ENCODE data around the gene FAM98C.

FAM98C gene

DNA sequence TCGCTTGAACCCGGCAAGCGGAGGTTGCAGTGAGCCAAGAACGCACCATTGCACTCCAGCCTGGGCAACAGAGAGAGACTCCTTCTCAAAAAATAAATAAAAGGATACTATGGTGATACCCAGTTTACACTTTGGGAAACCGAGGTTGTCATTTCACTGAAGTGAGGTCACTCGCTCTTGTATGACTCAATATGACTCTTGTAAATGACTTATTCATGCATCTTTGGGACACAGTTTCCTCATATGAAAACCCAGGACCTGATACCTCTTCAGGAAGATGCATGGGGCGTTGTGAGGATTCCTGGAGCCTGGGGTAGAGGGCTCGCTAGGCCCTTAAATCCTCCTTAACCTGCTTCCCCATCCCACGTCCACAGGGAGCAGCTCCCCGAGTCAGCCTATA, 24.0 kb upstream of the FAM98C start:
- no peak for DNase-seq (ENCODE audit: low read depth)

DNA sequence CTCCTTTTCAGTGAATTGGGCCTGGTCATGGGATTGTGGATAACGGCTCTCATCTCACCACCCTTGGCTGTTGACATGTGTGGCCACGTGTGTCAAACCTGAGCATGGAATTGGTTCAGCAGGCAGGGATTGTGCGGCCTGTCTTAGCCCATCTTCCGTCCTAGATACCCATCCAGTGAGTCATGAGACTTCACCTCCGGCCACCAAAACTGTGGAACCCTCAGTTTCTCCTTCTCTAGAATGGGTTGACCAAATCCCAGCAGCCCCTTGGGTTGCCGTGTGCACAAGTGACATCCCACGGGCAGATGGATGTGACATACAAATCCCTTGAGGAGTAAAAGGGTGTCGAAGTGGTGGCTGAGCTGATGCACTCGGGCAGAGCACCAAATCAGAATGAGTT, 21.8 kb upstream of the FAM98C start:
- no peak for DNase-seq (ENCODE audit: low read depth)

DNA sequence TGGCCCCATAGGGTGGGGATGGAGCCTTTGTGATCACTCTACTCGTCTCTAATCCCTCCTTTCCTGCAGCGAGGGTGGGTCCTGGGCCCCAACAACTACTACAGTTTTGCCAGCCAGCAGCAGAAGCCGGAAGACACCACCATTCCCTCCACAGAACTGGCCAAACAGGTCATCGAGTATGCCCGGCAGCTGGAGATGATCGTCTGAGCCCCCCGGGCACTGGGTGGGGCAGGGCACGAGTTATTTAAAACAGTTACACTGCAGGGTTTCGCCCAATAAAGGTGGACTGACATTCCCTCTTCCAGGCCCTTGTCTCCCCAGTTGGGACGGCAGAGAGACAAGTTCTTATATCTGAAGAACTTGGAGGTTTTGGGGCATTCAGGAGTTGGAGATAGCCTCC, 19.7 kb upstream of the FAM98C start:
- no peak for DNase-seq (ENCODE audit: low read depth)

DNA sequence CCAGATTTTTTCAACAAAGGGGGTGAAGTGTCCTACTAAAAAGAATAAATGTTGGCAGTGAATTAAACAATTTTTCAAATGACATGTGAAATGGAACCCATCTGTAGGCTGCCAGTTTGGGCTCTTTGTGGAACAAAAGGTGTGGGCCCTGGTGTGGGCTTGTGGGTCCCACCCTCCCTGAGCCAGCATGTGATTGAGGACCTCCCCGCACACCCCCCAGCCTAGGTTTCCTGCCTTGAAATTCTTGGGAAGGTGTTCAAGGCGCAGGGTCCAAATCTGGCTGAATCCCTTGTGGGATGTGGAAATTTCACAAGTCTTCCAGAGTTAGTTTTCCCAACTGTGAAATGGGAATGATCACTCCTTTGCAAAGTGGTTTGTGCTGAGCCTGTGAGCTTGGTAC, 19.1 kb upstream of the FAM98C start:
- DNase-seq (ENCODE audit: low read depth), result no peak

DNA sequence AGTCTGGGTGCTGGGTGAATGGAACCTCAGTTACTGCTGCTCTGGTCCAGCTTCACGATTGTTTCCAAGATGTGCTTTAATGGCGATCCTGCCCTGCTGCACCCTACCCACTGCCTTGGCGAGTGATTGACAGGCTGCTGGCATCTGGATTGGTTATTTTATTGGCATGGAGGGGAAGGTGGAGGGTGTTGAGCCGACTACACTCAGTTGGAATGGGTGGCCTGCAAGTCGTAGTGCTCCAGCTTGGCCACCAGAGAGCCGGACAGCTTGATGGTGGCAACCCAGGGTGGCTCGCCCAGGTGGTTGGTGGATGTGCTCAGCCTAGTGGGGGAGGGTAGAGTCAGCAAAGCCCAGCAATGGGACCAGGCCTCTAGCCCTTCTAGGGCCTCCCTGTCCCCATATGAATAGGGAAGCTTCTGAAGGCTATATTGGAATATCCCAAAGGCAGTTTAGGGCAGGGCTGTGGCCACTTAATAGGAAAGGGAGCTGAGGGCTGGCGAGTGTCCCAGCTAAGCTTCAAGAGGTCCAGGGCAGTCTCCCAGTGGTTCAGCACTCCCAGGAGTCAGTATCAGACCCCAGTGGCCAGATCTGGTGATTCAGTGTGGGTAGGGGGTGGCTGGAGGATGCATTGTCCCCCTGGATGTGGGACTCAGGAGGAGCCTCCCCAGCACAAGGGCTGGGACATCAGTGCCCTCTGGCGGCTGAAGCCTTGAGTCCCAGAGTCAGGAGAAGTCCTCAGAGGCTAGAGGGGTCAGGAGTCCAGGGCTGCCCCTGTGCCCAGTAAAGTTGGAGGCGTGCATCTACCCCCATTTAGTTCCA, 18.5 kb upstream of the FAM98C start:
- no peak for DNase-seq (ENCODE audit: low read depth)

DNA sequence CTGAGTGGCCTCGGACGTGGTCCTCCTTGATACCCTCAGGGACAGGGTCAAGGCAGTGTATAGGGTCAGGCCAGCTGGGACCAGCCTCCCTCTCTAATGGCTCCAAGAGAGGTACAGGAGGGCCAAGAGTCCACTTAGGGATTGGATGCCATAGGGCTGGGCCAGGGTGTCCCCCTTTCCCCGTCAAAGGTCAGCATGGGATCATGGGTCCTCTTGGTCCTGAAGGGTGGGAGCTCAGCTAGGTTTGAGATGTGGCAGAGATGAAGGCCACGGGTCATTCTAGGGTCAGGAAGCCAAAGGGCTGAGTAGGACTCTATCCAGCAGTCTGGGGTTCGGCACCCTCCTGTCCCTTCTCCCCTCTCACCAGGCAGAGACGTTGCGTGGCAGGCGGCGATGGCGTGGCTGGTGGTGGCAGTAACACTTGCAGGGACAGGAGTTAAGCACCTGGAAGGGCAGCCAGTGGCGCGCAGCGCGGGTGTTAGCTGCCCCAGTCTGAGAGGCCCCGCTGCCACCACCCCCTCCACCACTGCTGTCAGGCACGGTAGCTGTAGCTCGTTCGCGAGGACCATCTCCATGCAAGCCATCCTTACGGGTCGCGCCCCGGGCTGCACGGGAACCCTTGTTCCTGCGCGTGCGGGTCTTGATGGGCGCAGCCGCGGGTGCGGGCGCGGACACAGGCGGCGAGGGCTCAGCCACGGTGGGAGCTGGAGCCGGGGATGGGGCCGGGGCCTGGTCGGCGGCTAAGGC, 17.7 kb upstream of the FAM98C start:
- DNase-seq (ENCODE audit: low read depth), result no peak

DNA sequence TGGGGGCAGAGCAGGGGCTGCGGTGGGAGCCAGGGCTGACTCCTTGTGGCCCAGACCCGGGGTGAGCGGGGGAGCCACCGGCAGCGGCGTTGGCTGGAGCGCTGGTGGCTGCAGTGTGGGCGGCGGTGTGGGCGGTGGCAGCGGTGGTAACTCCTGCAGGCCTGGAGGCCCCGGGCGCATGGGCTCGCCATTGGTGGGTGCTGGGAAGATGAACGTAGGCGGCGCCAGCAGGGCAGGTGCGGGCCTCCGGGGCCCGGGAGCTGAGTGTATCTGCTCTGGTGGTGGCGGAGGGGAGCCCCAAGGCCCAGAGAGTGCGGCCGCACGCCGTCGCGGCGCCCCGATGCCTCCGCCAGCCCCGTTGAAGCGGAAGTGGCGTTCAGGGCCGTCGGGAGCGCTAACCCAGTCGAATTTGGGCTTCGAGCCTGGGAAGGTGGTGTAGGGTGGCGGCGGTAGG, 17.1 kb upstream of the FAM98C start:
- DNase-seq (ENCODE audit: low read depth), result no peak

DNA sequence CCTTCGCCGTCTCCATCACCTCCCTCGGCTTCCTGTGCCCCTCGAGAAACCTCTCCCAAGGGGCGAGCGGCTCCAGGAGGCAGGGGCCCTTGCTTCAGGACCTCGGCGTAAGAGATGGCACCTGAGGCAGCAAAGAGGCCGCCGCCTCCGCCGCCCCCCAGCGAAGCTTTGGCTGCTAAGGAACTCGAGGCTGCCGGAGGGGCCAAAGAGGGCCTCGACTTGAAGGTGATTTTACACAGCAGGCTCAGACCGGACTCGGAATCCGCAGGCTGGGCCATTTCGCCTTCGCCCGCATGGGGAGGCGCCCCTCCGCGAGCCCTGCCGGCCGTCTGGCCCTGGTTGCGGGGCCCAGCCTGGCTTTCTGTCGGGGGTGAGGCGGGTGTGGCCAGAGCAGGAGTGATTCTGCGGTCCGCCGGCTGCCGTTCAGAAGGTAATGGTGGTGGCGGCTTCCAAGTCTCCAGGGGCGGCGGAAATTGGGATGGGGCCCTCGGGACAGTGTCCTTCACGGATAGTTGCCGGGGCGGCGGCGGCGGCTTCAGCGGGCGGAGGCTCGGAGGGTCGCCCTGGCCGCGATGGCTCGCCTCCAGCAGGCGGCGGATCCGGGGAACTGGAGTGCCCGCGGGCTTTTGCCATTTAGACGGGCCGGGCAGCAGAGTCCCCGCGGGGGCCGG, 16.5 kb upstream of the FAM98C start:
- DNase-seq (ENCODE audit: low read depth), result no peak

DNA sequence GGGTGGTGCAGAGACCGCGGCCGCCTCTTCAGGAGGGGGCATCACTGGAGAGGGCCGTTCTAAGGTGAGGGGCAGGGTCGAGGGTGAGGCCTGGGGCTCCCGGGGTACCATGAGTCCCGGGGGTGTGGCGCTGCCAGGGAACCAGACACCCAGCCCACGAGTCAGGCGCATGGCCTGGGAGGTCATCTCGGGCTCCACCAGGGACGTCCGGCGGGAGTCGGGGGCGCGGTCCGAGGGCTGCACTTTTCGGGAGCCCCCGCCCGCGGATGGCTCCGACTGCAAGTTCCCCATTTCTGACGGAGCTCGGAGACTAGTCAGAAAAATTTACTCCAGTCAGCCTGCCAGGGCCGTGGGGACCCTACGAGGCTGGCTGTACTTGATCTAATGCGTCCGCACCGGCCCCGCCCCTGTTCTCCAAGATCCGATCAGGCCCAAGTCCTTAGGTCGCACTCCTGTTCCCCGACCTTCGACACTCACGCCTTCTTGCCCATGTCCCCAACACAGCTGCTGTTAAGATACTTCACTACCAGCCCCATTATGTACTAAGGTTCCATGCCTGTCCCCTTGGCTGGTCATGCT, 15.8 kb upstream of the FAM98C start:
- DNase-seq (ENCODE audit: low read depth), result no peak

DNA sequence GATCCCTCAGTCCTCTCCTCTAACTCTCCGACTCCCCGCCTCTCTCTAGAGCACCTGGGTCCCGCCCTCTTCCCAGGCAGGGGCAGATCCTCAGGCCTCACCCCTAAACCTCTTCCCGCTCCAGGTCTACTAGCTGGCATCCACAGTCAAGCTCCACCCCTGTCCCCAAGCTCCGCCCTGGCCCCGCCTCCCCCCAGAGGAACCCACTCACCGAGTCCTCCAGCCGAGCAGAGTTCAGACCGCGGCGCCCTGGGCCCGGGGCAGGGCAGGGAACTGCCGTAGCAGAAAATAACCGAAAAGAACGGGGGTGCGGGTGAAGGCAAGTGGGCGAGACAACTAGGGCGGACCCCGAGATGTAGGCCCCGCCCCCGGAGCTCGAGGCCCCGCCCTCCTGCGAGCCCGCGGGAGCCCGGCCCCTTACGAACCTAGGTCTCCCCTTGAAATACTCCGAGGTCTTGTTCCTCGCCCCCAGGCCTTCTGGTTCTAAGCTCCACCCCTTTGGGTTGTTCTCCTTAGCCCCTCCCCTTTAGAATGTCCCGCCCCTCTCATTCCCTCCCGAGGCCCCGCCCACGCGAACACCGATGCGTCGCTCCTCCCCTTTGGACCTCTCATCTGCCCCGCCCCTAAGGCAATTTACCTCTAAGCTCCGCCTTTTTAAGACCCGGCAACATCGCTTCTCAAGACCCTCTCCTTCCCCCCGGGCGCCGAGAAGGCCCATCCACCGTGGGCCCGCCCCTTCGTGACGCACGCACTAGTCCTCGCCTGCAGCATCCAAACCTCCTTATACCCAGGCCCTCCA, 15.1 kb upstream of the FAM98C start, which contains the start of gene GGN:
Gene GGN (minus strand): TSS at position 485 of the 799 bp plus-strand sequence. CDS start 773 bp downstream, outside the sequence.
- peak; percentile 51 for DNase-seq (ENCODE audit: low read depth)

DNA sequence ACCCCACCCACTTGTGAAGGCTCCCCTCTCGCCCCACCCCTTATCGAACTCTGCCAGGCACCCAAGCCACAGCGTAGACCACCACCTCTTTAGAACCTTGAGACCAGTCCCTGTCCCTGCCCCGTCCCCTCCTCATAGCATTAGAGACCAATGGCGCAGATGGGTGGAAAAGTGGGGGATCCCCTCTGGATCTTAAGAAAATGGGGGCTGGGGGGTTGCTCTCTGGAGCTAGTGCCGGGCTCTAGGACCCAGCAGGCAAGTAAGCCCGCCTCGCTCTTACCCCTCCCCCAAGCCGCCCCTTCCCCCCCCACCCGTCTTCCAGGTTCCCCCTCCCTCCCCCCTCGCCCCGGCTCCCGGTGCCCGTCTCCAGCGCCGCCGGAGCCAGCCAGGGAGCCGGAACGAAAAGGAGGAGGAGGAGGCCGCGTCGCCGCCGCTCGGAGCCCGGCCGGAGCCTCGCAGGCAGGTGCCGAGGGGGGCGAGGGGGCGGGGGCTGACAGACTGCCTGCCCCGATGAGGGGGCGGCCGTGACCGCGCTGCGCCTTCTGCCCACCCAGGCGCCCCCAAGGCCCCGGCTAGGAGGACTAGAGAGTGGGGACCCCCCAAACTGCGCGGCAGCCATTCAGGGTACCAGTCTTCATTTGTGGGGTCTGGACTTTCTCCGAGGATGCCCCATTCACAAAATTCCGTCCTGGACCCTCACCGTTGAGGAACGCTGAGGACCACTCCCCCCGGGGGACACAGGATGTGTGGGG, 14.4 kb upstream of the FAM98C start, which contains the start of gene SPRED3:
Gene SPRED3 (plus strand): TSS at position 349 of the 752 bp plus-strand sequence. CDS start 1,606 bp downstream, outside the sequence.
- DNase-seq (ENCODE audit: low read depth), result no peak

DNA sequence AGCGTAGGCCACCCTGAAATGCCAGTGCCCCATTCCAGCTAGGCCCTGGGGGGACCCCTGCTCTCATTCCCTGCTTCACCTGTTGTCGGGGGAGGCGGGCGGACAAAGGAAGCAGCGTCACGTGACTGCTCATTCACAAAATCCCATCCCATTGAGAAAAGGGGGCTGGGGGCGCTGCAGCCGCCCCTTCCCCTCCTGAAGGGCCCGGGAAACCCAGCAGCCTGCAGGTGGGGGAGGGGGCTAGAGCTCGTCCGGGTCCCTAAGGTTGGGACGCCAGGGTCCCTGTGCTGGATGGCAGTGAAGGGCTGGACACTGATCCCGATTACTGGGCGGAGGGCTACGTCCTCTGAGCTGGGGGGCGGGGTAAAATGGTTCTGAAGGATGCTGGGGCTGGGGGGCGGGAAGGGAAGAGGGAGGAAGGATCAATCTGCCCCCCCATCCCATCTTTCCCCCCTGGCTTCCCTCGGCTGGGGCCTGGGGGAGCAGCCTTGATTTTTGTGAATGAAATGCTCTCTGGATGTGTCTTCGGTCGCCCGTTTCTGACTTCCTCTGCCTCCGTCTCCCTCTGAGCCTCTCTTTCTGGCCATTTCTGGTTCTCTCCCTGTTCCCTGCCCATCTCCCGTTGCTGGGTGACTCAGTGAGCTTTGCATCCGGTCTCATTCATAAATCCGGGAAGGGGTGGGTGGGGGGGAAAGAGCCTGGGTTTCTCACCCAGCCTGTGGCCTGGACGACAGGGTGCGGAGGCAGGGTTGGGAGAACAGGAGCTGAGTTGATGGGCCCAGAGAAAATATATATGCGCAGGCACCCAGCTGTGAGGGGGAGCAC, 13.6 kb upstream of the FAM98C start:
- DNase-seq (ENCODE audit: low read depth), result peak; percentile 38

DNA sequence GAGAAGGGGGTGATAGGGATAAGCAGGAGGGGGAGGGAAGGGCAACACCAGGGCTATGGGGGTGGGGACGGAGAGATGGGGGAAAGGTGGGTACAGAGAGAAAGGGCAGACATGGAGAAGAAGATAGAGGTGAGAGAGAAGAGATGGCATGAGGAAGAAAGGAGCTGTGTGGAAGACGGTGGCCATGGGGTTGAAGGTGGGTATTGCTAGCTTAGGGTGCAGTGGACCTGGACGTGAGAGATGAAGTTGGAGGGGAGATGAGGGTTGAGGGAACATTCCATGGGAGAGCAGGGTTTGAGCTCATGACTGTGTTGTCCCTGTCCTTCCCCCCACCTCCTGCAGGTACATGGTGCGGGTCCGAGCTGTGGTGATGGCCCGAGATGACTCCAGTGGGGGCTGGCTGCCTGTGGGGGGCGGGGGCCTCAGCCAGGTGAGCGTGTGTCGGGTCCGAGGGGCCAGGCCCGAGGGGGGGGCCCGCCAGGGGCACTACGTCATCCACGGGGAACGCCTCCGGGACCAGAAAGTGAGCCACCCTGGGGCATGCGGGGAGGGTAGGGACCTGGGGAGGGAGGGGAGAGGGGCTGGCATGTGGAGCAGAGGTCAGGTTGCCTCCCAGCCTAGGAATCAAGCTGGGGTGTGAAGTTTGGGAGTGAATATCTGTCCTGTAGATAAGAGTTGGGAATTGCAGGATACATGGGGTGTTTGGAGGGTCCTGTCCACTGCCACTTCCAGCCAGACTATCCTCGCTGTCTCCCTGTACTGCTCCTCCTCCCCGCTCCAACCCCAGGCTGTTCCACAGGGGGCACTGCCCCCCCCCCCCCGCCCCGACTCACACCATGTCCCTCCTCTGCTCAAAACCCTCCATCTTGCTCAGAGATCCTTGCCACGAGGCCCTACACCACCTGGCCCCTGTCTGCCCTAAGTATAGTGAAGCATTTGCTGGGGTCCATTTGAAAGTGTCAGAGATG, 12.7 kb upstream of the FAM98C start:
- DNase-seq (ENCODE audit: low read depth), result no peak

DNA sequence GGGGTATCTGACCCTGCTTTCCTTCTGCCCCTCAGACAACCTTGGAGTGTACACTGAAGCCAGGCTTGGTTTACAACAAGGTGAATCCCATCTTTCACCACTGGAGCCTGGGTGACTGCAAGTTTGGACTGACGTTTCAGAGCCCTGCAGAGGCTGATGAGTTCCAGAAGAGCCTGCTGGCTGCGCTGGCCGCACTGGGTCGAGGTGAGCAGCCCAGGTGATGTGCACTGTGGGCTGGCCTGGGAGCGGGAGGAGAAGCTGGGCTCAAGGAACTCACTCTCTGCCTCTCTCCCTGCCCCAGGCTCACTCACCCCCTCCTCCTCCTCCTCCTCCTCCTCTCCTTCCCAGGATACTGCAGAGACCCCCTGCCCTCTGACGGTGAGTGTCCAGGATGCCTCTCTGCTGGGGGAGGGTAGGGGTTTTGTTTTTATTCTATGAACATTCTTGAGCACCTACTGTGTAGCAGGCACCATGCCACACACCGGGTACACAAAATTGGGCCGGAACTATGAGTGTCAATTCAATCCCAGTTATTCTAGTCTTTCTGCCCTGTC, 10.9 kb upstream of the FAM98C start:
- DNase-seq (ENCODE audit: low read depth), result no peak

DNA sequence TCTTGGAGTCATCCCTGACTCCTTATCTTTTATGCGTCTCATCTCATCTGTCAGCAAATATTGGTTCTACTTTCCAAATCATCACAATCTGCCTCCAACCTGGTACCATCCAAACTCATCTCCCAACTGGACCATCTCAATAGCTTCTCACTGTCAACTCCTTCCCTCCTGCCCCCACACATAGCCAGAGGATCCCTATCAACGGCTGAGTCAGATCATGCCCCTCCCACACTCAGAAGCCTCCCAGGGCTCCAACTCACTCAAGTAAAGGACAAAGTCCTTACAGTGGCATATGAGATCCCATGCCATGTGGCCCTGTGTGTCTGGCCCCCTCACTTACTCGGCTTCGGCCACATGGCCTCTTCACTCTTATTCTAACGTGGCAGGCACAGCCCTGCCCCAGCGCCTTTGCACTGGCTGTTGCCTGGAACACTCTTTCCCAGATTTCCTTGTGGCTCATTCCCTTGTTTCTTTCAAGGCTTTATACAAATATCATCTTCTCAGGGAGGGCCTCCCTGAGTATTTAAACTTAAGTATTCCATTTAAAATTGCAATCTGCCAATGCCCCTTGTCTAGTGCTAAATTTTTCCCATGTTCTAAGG, 10.1 kb upstream of the FAM98C start:
- no peak for DNase-seq (ENCODE audit: low read depth)

DNA sequence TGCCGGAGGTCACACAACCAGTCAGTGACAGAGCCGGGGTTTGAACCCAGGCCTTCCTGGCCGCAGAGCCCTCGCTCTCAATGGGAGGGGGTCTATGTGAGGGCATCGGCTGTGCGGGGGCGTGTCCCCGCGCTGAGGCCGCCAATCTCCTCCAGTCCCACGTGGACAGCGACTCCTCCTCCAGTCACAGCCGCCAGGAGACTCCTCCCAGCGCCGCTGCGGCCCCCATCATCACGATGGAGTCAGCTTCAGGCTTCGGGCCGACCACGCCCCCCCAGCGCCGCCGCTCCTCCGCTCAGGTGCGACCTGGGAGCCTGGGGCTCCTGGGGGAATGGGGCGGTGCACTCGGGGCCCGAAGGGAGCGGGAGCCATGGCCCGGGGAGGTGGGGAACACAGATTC, 8.4 kb upstream of the FAM98C start:
- DNase-seq (ENCODE audit: low read depth), result no peak

DNA sequence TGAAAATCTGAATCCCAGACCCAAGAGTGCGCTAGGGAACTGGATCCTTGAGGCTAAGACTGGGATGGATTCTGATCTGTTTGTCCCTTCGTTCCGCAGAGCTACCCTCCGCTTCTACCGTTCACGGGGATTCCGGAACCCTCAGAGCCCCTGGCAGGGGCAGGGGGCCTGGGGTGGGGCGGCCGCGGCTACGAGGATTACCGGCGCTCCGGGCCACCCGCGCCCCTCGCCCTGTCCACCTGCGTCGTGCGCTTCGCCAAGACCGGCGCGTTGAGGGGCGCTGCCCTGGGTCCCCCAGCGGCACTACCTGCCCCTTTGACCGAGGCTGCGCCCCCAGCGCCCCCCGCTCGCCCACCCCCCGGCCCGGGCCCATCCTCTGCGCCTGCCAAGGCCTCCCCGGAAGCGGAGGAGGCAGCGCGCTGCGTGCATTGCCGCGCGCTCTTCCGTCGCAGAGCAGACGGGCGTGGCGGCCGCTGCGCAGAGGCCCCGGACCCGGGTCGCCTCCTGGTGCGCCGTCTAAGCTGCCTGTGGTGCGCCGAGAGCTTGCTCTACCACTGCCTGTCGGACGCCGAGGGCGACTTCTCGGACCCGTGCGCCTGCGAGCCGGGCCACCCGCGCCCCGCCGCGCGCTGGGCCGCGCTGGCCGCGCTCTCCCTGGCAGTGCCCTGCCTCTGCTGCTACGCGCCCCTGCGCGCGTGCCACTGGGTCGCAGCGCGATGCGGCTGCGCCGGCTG, 7.3 kb upstream of the FAM98C start:
- DNase-seq (ENCODE audit: low read depth), result no peak

Data from GM04503 (cell line).